HG02678 (cell line): ENCODE measurements around the gene REL.
"Not testable (repeated sequence)": the region's sequence is repeated elsewhere in the genome, so short reads cannot be mapped to it uniquely, and the experiment has no call there.

Source experiments
- ATAC-seq: cut with Tn5 transposase; IDR thresholded peaks from one replicate; pipeline ENCODE4 v1.9.1; 2021; ENCODE audit warnings: mild to moderate bottlenecking, moderate library complexity; ENCODE audit not compliant: unreplicated experiment

The REL gene

DNA sequence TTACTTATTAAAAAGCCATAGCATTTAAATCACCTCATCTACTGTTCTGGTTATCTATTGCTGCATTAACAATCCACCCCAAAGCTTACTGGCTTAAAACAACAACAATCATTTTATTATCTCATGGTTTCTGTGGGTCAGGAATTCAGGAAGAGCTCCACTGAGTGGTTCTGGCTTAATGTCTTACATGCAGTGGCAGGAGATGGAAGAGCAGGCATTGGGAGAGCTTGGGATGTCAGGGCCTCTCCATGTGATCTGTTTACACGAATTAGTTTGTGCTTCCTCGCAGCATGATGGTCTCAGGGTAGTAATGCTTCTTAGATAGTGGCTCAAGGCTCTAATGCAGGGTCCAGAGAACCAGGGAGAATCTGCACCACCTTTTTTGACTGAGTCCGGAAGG is 14.4 kb upstream of the REL start:
- no peak for ATAC-seq

- no peak for ATAC-seq
These were observed 13.5 kb upstream of the REL start for GRCh38 chr2:60867848-60868247.

GRCh38 chr2:60868589-60869273 is 12.6 kb upstream of the REL start:
- ATAC-seq: no peak

DNA sequence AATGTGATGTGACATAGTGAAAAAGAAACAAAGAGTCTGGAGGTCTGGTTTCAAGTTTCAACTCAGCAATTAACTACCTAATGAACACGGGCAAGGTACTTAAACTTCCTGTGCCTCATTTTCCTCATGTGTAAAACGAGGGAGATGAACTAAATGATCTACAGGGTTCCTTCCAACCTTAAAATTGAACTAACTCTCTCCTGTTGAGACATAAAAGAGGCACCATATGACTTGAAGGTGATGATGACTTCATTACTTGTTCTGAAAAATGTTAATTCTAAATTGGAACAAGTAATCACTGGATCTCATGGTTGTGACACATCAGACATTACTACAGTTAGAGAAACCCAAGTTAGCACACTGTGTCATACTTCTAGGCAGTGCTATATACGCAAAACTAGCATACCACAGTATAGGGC is 8.9 kb upstream of the REL start:
- peak; percentile 34 for ATAC-seq

- peak; percentile 76 for ATAC-seq
These were observed 8.0 kb upstream of the REL start for GRCh38 chr2:60873381-60873780.

DNA sequence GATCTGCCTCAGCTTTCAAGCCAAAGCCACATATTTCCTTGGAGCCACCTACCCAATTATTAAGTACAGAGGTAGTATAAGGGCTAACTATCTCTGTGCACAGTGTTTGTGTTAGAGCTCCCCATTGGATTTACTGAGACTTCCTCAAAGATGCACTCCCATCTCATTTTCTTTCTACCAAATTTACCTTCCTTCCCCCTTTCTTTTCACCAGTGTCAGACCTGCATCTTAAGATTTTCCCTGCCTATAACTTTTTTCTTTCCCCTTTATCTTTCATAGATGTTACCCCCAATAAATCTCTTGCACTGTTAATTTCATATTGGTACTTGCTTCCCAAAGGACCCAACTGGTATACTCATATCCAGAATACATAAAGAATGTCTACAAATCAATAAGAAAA is 5.9 kb upstream of the REL start:
- ATAC-seq: no peak

- no peak for ATAC-seq
These were observed 729 bp upstream of the REL start for GRCh38 chr2:60880643-60881046.

- peak; percentile 25 for ATAC-seq
These were observed 1.8 kb downstream of the REL start for GRCh38 chr2:60882971-60883753.

DNA sequence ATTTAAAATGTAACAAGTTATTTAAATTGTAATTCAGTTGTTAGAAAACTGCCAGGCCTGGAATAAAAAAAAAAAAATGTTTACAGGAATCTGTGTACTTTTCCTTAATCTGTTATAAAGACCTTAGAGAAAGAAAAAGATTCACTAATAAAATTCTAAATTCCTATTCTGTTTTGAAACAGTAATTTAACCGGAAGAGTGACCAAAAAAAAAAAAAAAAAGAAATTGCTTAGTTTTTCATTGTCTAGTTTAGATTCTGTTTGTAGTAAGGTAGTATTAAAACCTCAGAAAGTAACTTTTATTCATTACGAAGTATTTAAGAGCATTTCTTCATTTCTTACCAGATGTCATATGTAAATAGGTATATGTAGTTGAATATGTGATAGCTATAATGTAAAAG is 2.5 kb downstream of the REL start:
- ATAC-seq: no peak

DNA sequence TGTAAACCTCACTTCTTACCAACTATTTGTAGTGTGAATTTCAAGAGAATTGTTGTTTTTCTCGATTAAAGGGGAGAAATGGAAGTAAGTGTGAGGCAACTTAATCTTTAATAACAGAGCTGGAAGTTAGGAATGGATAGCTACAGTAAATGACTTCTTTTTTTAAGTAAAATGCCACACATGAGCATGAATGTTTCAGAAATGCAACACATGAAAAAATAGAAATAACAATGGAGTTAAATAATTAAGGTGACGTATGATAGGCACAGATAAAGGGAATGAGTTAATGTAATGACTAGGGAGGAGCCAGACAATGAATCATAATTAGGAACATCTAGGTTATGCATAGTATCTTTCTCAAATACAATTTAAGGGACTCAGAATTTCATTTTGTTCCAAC is 3.4 kb downstream of the REL start:
- no peak for ATAC-seq

- no peak for ATAC-seq
These were observed 4.3 kb downstream of the REL start for GRCh38 chr2:60885683-60886082.

DNA sequence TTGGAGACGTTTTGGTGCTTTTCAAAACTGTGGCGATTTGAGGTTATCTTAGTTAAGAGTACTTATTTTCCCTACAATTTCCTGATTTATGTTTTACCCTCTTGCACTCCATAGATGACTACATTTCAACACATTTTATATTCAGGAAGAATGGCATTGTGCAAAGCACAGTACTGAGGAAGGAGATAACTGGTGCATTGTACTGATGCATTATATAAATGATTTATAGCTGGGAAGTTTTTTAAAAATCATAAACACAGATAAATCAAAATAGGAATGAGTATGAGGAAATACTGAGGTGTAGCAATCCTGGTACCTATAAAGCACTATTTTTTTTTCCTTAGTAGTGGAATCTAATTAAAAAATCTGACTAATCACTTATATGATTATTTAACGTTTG is 5.6 kb downstream of the REL start:
- no peak for ATAC-seq

DNA sequence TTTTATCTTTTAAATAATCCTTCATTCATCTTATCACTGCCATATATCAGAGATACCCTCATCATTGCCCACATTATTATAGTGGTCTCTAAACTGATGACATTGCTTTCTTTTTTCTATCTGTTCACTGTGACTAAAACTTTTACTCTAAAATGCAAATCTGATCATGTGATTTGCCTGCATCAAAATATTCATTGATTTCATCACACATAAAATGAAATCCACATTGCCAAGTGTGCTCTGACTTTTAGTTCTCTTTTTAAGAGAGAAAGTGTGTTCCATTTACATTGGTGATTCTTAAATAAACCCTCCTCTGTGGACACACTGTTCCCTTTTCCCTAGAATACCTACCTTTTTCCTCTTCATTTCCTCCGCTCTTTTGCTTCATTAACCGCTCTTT is 7.5 kb downstream of the REL start:
- no peak for ATAC-seq

DNA sequence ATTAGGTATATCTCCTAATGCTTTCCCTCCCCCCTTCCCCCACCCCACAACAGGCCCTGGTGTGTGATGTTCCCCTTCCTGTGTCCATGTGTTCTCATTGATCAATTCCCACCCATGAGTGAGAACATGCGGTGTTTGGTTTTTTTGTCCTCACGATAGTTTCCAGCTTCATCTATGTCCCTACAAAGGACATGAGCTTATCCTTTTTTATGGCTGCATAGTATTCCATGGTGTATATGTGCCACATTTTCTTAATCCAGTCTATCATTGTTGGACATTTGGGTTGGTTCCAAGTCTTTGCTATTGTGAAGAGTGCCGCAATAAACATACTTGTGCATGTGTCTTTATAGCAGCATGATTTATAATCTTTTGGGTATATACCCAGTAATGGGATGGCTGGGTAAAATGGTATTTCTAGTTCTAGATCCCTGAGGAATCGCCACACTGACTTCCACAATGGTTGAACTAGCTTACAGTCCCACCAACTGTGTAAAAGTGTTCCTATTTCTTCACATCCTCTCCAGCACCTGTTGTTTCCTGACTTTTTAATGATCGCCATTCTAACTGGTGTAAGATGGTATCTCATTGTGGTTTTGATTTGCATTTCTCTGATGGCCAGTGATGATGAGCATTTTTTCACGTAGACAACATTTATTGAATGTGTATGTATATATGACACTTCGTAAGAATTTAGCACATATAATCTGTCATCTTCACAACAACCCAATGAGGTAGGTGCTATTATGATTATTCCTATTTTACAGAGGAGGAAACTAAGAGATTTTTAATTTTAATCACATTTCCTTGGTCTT is 8.4 kb downstream of the REL start:
- ATAC-seq: not testable (repeated sequence)

GRCh38 chr2:60890393-60890707 is 9.0 kb downstream of the REL start:
- ATAC-seq: no peak

- ATAC-seq: no peak
These were observed 9.8 kb downstream of the REL start for GRCh38 chr2:60891180-60891579.

DNA sequence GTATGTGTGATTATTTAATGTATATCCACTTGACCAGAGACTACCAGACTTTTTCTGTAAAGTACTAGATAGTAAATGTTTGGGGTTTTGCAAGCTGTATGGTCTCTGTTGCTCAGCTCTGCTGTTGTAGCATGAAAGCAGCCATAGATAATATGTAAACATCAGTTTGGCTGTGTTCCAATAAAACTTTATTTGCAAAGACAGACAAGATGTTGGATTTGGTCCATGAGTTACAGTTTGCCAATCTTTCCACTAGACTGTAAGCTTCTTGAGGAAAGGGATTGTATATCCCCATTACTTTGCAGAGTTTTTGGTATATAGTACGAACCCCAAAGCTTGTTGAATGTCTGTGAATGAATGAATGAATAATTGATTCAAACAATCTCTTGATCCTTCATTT is 17.2 kb downstream of the REL start:
- no peak for ATAC-seq

- ATAC-seq: peak; percentile 76
These were observed 18.0 kb downstream of the REL start for GRCh38 chr2:60899230-60899891.

GRCh38 chr2:60899892-60900249 is 18.5 kb downstream of the REL start:
- peak; percentile 32 for ATAC-seq

DNA sequence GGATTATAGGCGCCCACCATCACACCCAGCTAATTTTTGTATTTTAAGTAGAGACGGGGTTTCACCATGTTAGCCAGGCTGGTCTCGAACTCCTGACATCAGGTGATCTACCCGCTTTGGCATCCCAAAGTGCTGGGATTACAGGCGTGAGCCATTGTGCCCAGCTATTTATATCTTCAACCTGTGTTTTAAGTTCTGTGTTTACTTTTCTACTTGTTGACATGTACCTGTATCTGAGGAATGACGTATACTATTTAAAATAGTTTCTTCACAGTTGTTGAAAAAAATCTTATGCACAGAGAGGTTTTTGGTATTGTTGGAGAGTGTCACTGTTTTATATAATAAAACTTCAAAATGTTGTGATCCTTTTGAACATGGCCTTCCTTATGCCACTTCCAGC is 19.9 kb downstream of the REL start:
- ATAC-seq: not testable (repeated sequence)

- not testable (repeated sequence) for ATAC-seq
These were observed 24.5 kb downstream of the REL start for GRCh38 chr2:60905867-60906266.
